GM12878 (cell line): ENCODE data around the gene AMMECR1. TPM values are rescaled to one million over a fixed set of nuclear protein-coding genes. Genes with fewer than 3 reads are reported as not detected.

Source experiments
- ATAC-seq: fragments of 200-7000 bp; cut with Tn5 transposase; 3 replicates; pipeline ENCODE4 v1.9.1; 2020; ENCODE audit warnings: mild to moderate bottlenecking, moderate library complexity
- Bru-seq: library from RNA; stranded (reverse); fragments of 400-500 nt; gene quantifications from one replicate; lab custom pipeline; 2021; lab: Mats Ljungman, UMichigan
- BruChase-seq, 2 experiments: library from RNA; stranded (reverse); fragments of 400-500 nt; gene quantifications; one replicate each; lab custom pipeline; 2021; lab: Mats Ljungman, UMichigan
- BruUV-seq: library from RNA; stranded (reverse); fragments of 400-500 nt; replicated peaks from 2 replicates; lab custom pipeline; 2021; lab: Mats Ljungman, UMichigan
- CTCF ChIA-PET: fragments of 300-600 bp; sonication (Branson Sonifier 250); formaldehyde crosslinking; extraction: SDS; loops from one replicate; lab custom pipeline; 2021; ENCODE audit warnings: inconsistent platforms; lab: Yijun Ruan, JAX
- POLR2A ChIA-PET: fragments of 350-600 bp; formaldehyde crosslinking; extraction: SDS; loops from one replicate; lab custom pipeline; 2021; ENCODE audit warnings: inconsistent platforms; lab: Charles Lee
- RAD21 ChIA-PET: fragments of 300-600 bp; sonication (Branson Sonifier 250); formaldehyde crosslinking; loops from one replicate; lab custom pipeline; 2023; ENCODE audit warnings: antibody characterized with exemption; ENCODE audit not compliant: unreplicated experiment; lab: Charles Lee
- SMC1A ChIA-PET: fragments of 300-600 bp; sonication (Branson Sonifier 250); formaldehyde crosslinking; loops from one replicate; lab custom pipeline; 2023; ENCODE audit not compliant: unreplicated experiment, uncharacterized antibody; lab: Charles Lee
- DNase-seq: peaks from one replicate; pipeline ENCODE4 v3.0.0-alpha.2; 2011; ENCODE audit warnings: low read depth, low spot score
- FAIRE-seq: peaks from 3 replicates; lab custom pipeline; 2011; peaks lifted over from hg19 to GRCh38; lab: Jason Lieb, UNC
- H2AFZ ChIP-seq: 2 replicates; pipeline ENCODE4 v1.6.0; 2011; ENCODE audit warnings: low read depth, low read length, control low read depth; ENCODE audit not compliant: control insufficient read depth
- H3K27ac ChIP-seq: 2 replicates; pipeline ENCODE4 v1.5.1; 2011; ENCODE audit warnings: control low read depth; ENCODE audit not compliant: control insufficient read depth, insufficient read depth
- H3K27me3 ChIP-seq, 2 experiments: replicated peaks in 1 of 2; 2 replicates each; pipeline versions ENCODE4 v1.6.0 to v1.6.1; 2011; ENCODE audit warnings: low read length in 1 of 2; ENCODE audit not compliant: control insufficient read depth in 2 of 2, insufficient read depth in 2 of 2
- H3K36me3 ChIP-seq, 2 experiments: 2 replicates each; pipeline ENCODE4 v1.5.1; 2011; ENCODE audit warnings: low read length in 1 of 2; ENCODE audit not compliant: control insufficient read depth in 2 of 2, insufficient read depth in 2 of 2
- H3K4me1 ChIP-seq: 2 replicates; pipeline ENCODE4 v1.6.1; 2011; ENCODE audit warnings: mild to moderate bottlenecking, low read length, moderate library complexity, mixed read lengths; ENCODE audit not compliant: control insufficient read depth, insufficient read depth
- H3K4me2 ChIP-seq: 2 replicates; pipeline ENCODE4 v1.6.0; 2011; ENCODE audit warnings: control low read depth; ENCODE audit not compliant: control insufficient read depth, insufficient read depth
- H3K4me3 ChIP-seq: fragments of 200-600 bp; sonication (generic); 2 replicates; pipeline ENCODE4 v1.5.1; 2016
- H3K79me2 ChIP-seq: 2 replicates; pipeline ENCODE4 v1.6.0; 2011; ENCODE audit warnings: low read length; ENCODE audit not compliant: control insufficient read depth, insufficient read depth
- H3K9ac ChIP-seq: 2 replicates; pipeline ENCODE4 v1.8.0; 2011; ENCODE audit warnings: low read length, control low read depth, mixed read lengths; ENCODE audit not compliant: control insufficient read depth, insufficient read depth
- H3K9me3 ChIP-seq: replicated peaks from 3 replicates; pipeline ENCODE4 v1.5.1; 2011; ENCODE audit warnings: mild to moderate bottlenecking, low read length; ENCODE audit not compliant: control insufficient read depth, insufficient read depth
- H4K20me1 ChIP-seq: 2 replicates; pipeline ENCODE4 v1.6.0; 2011; ENCODE audit not compliant: control insufficient read depth, insufficient read depth
- BHLHE40 ChIP-seq, 2 experiments: fragments of 450-650 bp in 1 of 2; IDR thresholded peaks; 2 replicates each; pipeline ENCODE4 v1.6.1; 2011 to 2017; ENCODE audit warnings: low read depth in 2 of 2, borderline replicate concordance in 1 of 2, improper control_type of control experiment in 1 of 2, low read length in 1 of 2, mild to moderate bottlenecking in 1 of 2
- DPF2 ChIP-seq: fragments of 450-650 bp; IDR thresholded peaks from 2 replicates; pipeline ENCODE4 v1.6.1; 2017; ENCODE audit warnings: mild to moderate bottlenecking
- ELK1 ChIP-seq: IDR thresholded peaks from 2 replicates; pipeline ENCODE4 v1.6.1; 2012; ENCODE audit warnings: low read depth, low read length, improper control_type of control experiment
- HCFC1 ChIP-seq: fragments of 150-350 bp; IDR thresholded peaks from 2 replicates; pipeline ENCODE4 v1.6.1; 2014; ENCODE audit warnings: low read length
- IRF4 ChIP-seq: IDR thresholded peaks from 2 replicates; pipeline ENCODE4 v1.6.1; 2011; ENCODE audit warnings: low read depth, low read length
- MAX ChIP-seq: IDR thresholded peaks from 2 replicates; pipeline ENCODE4 v1.6.1; 2012; ENCODE audit warnings: low read depth, low read length, improper control_type of control experiment
- NBN ChIP-seq: fragments of 450-650 bp; IDR thresholded peaks from 2 replicates; pipeline ENCODE4 v1.6.1; 2016
- PAX8 ChIP-seq: fragments of 450-650 bp; IDR thresholded peaks from 2 replicates; pipeline ENCODE4 v1.6.1; 2017; ENCODE audit warnings: mild to moderate bottlenecking, moderate library complexity
- TAF1 ChIP-seq: IDR thresholded peaks from 2 replicates; pipeline ENCODE4 v1.6.1; 2011; ENCODE audit warnings: mild to moderate bottlenecking, low read depth, low read length, borderline replicate concordance
- ZNF622 ChIP-seq: fragments of 450-650 bp; IDR thresholded peaks from 2 replicates; pipeline ENCODE4 v1.6.1; 2017; ENCODE audit warnings: mild to moderate bottlenecking, inconsistent platforms
- ZNF687 ChIP-seq: fragments of 450-650 bp; IDR thresholded peaks from 2 replicates; pipeline ENCODE4 v1.6.1; 2017; ENCODE audit warnings: mild to moderate bottlenecking, moderate library complexity
- whole genome bisulfite sequencing: methylation state at CpG from one replicate; pipeline ENCODE4 v1.1.6; 2016; ENCODE audit warnings: low lambda C conversion rate; ENCODE audit not compliant: insufficient replicate concordance, insufficient coverage; ENCODE audit errors: missing lambda C conversion rate; 5-methylcytosine and 5-hydroxymethylcytosine counted together
- in situ Hi-C: fragments of 300-500 bp; cut with MboI; formaldehyde crosslinking; loops from 9 replicates; pipeline ENCODE4 v1.14.3; 2018; ENCODE audit warnings: mixed read lengths
- intact Hi-C: fragments of 100-400 bp; cut with micrococcal nuclease; formaldehyde crosslinking; loops from one replicate; pipeline ENCODE4 v1.14.2; 2022; ENCODE audit not compliant: unreplicated experiment
- long read RNA-seq, 2 experiments: library from polyadenylated mRNA; unstranded; transcript quantifications; one replicate each; pipeline ENCODE4 v2.0.0, GENCODE V29; 2019 to 2020
- polyA minus RNA-seq, 3 experiments: library from RNA; depleted of rRNA, polyadenylated mRNA; stranded (reverse); fragments of >200 nt; gene quantifications; 2 replicates each; pipeline ENCODE4 v1.2.3, GENCODE V29; 2011
- polyA plus RNA-seq, 11 experiments: library from polyadenylated mRNA; depleted of rRNA in 4 of 11; unstranded in 6 of 11; stranded (reverse) in 5 of 11; fragments of >200 nt; fragmentation: Nextera tagmentation in 4 of 11; fragmentation: Illumina TruSeq in 1 of 11; extraction: Ambion mirVana in 4 of 11; extraction: Trizol in 1 of 11; gene quantifications; 1 replicate in 1 of 11; 2 replicates in 10 of 11; pipeline versions ENCODE4 v1.2.1 to v1.2.3, GENCODE V29; 2011 to 2016; ENCODE audit warnings: inconsistent platforms in 2 of 11, missing spikeins in 2 of 11, low read depth in 1 of 11
- total RNA-seq, 4 experiments: library from RNA; depleted of rRNA in 3 of 4; stranded (reverse); fragments of >200 nt in 3 of 4; fragmentation: Illumina TruSeq in 1 of 4; extraction: Trizol in 1 of 4; gene quantifications; 2 replicates each; pipeline versions ENCODE4 v1.2.1 to v1.2.3, GENCODE V29; 2013 to 2021

AMMECR1 gene
- total RNA-seq (2013; cell fraction: nucleolus; rRNA removed): 17.3 and 18.3 TPM in 2 replicates
- total RNA-seq (2014; rRNA removed) (11.1 and 13.0 TPM in 2 replicates), total RNA-seq (2014; rRNA removed; fragmentation: Illumina TruSeq; extraction: Trizol) (10.1 and 10.3 TPM in 2 replicates), total RNA-seq (2021) (10.1 and 11.3 TPM in 2 replicates), polyA plus RNA-seq (2011; rRNA removed) (7.5 and 10.0 TPM in 2 replicates), polyA plus RNA-seq (2014; fragmentation: Illumina TruSeq; extraction: Trizol) (11.7 and 15.2 TPM in 2 replicates), polyA plus RNA-seq (2014; fragmentation: Nextera tagmentation; extraction: Ambion mirVana) (1 to 10 TPM; 4.9 to 6.4 TPM), polyA plus RNA-seq (2014; rRNA removed) (5.4 and 5.5 TPM in 2 replicates), polyA plus RNA-seq (2016; fragmentation: Nextera tagmentation; extraction: Ambion mirVana) (10 to 100 TPM; 20.8 to 25.6 TPM), polyA minus RNA-seq (2011; rRNA and poly(A)+ RNA removed) (4.9 and 7.8 TPM in 2 replicates), Bru-seq, nascent RNA (percentile 54 among the genes with signal in this experiment), BruChase-seq, experiment 1, labeled RNA remaining after a 6-hour chase (percentile 44 among the genes with signal in this experiment), BruChase-seq, experiment 2, labeled RNA remaining after a 2-hour chase (percentile 50 among the genes with signal in this experiment)
- polyA plus RNA-seq (2011; ENCODE audit: low read depth): 5.2 TPM
- 3.4 and 3.6 TPM in 2 replicates for polyA plus RNA-seq (2011; cell fraction: cytosol; rRNA removed)
- 8.2 and 8.4 TPM in 2 replicates for polyA plus RNA-seq (2011; cell fraction: nucleus; rRNA removed)
- polyA plus RNA-seq (2012): 7.7 and 8.3 TPM in 2 replicates
- polyA minus RNA-seq (2011; cell fraction: cytosol; rRNA and poly(A)+ RNA removed): 1.1 and 1.7 TPM in 2 replicates
- 12.1 and 16.3 TPM in 2 replicates for polyA minus RNA-seq (2011; cell fraction: nucleus; rRNA and poly(A)+ RNA removed)
- long read RNA-seq, experiment 1, full-length matches to known transcripts: 2 of 2 reads
- long read RNA-seq, experiment 1, partial matches to known transcripts: 0 of 2 reads
- long read RNA-seq, experiment 1, other reads (novel, unspliced or antisense): 0 of 2 reads
- long read RNA-seq, experiment 2, full-length matches to known transcripts: 2 of 14 reads
- long read RNA-seq, experiment 2, partial matches to known transcripts: 2 of 14 reads
- long read RNA-seq, experiment 2, other reads (novel, unspliced or antisense): 10 of 14 reads

- H4K20me1 ChIP-seq: no peaks in the 10 kb centered on the region
- 42% methylated on average over 74 of the region's 78 CpGs for WGBS
- intact Hi-C loops: loop anchor here (2.0 to 5.0 kb wide), 2 partner anchors 94 to 151 kb away; no protein-coding TSS in a partner anchor
- H3K9me3 ChIP-seq: no peaks in the 10 kb centered on the region
- H3K27ac ChIP-seq: peak within 1 kb of the TSS; percentile 75
- CTCF ChIA-PET: interaction anchor here (0.9 to 1.9 kb wide), 6 partner anchors 8 to 162 kb away, joined by 3 to 8 read pairs (median 4); no protein-coding TSS in a partner anchor
- H2AFZ ChIP-seq: peak within 1 kb of the TSS; percentile 75
- in situ Hi-C loops: no loop called here
- SMC1A ChIA-PET: interaction anchor here (1.3 to 2.3 kb wide), 5 partner anchors 13 to 158 kb away, joined by 4 to 11 read pairs (median 5); no protein-coding TSS in a partner anchor
- H3K79me2 ChIP-seq: peaks cover 45% of the 10 kb centered on the region
- peak within 1 kb of the TSS; percentile 86 for H3K4me2 ChIP-seq
- POLR2A ChIA-PET: interaction anchor here (1.4 to 1.5 kb wide), 2 partner anchors 12 to 146 kb away, joined by 4 read pairs; no protein-coding TSS in a partner anchor
- no peaks in the 10 kb centered on the region; the same call in 1 of the 2 replicates for H3K4me1 ChIP-seq
- BruUV-seq: no TSS peak
- no peaks in the 10 kb centered on the region for H3K27me3 ChIP-seq
- H3K9ac ChIP-seq: peak within 1 kb of the TSS; percentile 78
- RAD21 ChIA-PET: interaction anchor here (1.0 to 3.0 kb wide), 5 partner anchors 40 to 146 kb away, joined by 3 to 8 read pairs (median 3); no protein-coding TSS in a partner anchor
- FAIRE-seq (no peak), DNase-seq (no peak), ATAC-seq (peak; percentile 73)
- no peaks in the 10 kb centered on the region for H3K36me3 ChIP-seq
- peak within 1 kb of the TSS; percentile 79 for H3K4me3 ChIP-seq
- TF ChIP-seq BHLHE40 (IDR thresholded peaks at IDR 0.05; ENCODE audit: borderline replicate concordance in 1 of 2, low read depth in 2 of 2, low read length in 1 of 2) (peak; percentile 65 to 86; a peak in 3 of 4 replicates), IRF4 (no peak), ZNF687 (0 out of 2 replicates have a peak, but pooled peaks have one; percentile 43), NBN (peak; percentile 73), TAF1 (peak; percentile 90), ZNF622 (no peak), DPF2 (0 out of 2 replicates have a peak, but pooled peaks have one; percentile 49), PAX8 (no peak), ELK1 (no peak), HCFC1 (no peak), MAX (peak; percentile 50; the same call in 1 of the 2 replicates)
These were observed at the start of gene AMMECR1 for GRCh38 chrX:110317820-110318663. TSS of gene AMMECR1 (minus strand) at chrX:110318085. CDS start at chrX:110318071, 14 bp downstream.
